Measurements from ENCODE around the gene MAPK13.
"Not testable (repeated sequence)": the region's sequence is repeated elsewhere in the genome, so short reads cannot be mapped to it uniquely, and the experiment has no call there.

Gene MAPK13

GRCh38 chr6:36128793-36129192 is 1.5 kb upstream of the MAPK13 start:
- no peak for DNase-seq

GRCh38 chr6:36129334-36129733 is 979 bp upstream of the MAPK13 start:
- DNase-seq: not testable (repeated sequence)

GRCh38 chr6:36130667-36131510 is 576 bp downstream of the MAPK13 start:
- no peak for DNase-seq

DNA sequence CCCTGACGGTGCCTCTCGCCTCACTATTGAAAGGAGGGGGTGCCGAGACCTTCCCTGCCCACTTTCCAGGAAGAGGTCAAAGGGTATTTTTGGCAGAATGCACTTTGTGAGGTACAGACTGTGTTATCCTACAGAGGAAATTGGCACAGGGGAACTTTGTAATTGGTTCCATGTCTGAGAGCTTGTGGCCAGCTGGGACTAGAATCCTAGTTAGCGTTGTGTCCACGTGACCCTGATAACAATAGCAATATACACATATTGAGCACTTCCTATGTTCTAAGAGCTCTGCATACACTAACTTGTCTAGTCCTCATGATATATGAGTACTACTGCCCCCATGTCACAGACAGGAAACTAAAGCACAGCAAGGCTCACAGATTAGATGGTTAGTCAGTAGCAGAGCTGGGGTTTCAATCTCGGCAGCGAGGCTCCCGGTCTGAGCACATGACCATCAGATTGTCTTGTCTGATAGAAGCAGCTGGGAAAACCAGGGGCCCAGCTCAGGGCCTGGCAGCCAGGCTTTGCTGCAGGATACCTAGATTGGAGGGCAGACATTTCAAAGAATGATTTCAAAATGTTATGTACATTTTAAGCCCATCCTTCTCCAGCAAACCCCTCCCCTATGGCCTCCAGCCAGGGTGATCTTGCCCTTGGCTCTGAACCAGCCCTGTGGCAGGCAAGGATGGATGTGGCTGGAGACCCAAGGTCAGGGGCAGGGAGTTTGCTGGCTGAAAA is 1.4 kb downstream of the MAPK13 start:
- DNase-seq: peak in 1 of 2 experiments; percentile 24

DNA sequence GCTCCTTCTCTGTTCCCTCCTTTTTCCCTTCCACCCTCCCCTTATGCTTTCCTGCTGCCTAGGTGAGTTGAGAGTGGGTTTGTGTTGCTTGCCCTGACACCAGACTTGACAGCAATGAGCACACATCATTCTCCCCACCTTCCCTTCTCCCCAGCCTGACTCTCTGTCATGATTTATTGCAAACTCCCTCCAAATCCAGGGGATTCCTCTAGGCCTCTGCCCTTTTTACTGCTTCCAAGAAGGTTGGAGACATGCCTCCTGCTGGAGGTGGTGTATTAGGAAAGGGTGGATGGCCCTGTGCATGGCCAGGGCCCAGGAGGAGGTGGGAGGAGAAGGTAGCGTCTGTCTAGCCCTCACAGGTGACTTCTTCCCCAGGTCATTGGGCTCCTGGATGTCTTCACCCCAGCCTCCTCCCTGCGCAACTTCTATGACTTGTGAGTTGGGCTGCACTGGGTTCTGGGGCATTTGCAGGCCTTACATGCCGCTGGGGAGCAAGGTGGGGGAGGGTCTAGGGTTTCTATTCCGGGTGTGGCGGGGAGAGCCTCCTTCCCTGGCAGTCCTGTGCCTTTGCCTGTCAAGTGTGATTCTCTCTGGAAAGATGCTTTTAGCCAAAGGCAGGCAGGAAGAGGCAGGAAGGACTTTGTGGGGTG is 2.1 kb downstream of the MAPK13 start:
- DNase-seq: no peak

- DNase-seq: no peak
These were observed 2.8 kb downstream of the MAPK13 start for GRCh38 chr6:36133148-36133547.

GRCh38 chr6:36133912-36134311 is 3.6 kb downstream of the MAPK13 start:
- DNase-seq: no peak

DNA sequence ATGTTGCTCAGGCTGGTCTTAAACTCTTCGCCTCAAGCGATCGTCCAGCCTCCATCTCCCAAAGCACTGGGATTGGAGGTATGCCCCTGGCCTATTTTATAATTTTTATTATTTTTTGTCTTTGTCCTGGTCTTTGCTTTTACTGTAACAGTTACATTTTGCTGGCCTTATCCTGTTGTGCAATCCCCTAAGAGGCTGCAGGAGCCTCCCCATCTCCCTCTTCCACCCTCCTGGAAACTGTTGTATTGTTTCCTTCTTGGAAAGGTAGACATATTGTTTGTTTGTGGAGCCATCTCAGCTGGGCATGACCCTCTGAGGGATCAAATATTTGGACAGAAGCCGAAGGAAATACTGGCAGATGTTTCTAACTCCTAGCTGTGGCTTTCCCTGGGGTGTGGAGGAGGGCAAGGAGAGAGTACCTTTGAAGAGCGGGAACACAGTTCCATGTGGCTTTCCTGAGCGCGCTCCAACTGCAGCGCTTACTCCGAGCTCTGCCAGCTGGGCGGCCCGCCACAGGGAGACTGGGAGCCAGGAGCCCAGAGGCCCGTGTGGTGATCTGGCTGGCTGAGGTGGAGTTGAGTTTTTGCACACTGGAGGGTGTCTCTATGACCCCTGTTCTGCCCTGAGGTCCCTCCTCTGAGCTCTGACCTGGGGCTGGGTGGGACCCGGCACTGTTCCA is 4.9 kb downstream of the MAPK13 start:
- no peak for DNase-seq

DNA sequence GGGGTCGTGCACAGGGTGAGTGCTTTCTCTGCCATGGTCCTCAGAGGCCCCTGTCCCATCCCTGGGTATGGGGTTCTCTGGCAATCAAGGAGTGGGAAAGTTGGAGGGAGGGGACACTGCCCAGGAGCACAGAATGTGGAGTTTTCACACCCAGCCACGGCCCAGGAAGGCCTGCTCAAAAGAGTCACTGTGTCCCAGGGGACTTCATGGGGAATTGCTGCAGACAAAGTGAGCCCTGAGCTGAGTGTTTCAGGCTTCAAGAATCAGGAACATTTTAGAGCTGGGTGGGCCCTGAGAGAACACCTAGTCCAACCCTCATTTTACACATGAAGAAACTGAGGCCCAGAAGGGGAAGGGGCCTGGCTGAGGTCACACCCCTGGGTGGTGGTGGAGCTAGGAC is 5.7 kb downstream of the MAPK13 start:
- no peak for DNase-seq

DNA sequence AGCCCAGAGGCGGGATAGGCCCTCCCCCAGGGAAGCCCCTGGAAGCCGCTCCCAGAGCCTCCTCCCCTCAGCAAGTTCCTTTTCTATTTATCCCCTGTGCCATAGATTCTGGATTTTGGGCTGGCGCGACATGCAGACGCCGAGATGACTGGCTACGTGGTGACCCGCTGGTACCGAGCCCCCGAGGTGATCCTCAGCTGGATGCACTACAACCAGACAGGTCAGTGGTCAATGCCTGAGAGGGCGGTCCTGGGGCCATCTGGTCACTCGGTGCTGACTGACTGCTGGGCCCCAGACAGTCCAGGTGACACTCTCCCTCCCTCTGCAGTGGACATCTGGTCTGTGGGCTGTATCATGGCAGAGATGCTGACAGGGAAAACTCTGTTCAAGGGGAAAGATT is 6.2 kb downstream of the MAPK13 start:
- no peak for DNase-seq

GRCh38 chr6:36138667-36139066 is 8.4 kb downstream of the MAPK13 start:
- DNase-seq: no peak

DNA sequence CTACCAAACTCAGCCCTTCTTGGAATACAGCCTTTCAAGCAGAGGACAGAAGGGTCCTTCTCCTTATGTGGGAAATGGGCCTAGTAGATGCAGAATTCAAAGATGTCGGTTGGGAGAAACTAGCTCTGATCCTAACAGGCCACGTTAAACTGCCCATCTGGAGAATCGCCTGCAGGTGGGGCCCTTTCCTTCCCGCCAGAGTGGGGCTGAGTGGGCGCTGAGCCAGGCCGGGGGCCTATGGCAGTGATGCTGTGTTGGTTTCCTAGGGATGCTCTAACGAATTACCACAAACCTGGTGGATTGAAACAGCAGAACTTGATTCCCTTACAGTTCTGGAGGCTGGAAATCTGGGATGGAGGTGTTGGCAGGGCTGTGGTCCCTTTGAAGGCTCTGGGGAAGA is 9.1 kb downstream of the MAPK13 start:
- no peak for DNase-seq

GRCh38 chr6:36139991-36140710 is 9.8 kb downstream of the MAPK13 start:
- no peak for DNase-seq

GRCh38 chr6:36141091-36141490 is 10.8 kb downstream of the MAPK13 start:
- no peak for DNase-seq

- DNase-seq: no peak
These were observed 11.6 kb downstream of the MAPK13 start for GRCh38 chr6:36141961-36142360.

DNA sequence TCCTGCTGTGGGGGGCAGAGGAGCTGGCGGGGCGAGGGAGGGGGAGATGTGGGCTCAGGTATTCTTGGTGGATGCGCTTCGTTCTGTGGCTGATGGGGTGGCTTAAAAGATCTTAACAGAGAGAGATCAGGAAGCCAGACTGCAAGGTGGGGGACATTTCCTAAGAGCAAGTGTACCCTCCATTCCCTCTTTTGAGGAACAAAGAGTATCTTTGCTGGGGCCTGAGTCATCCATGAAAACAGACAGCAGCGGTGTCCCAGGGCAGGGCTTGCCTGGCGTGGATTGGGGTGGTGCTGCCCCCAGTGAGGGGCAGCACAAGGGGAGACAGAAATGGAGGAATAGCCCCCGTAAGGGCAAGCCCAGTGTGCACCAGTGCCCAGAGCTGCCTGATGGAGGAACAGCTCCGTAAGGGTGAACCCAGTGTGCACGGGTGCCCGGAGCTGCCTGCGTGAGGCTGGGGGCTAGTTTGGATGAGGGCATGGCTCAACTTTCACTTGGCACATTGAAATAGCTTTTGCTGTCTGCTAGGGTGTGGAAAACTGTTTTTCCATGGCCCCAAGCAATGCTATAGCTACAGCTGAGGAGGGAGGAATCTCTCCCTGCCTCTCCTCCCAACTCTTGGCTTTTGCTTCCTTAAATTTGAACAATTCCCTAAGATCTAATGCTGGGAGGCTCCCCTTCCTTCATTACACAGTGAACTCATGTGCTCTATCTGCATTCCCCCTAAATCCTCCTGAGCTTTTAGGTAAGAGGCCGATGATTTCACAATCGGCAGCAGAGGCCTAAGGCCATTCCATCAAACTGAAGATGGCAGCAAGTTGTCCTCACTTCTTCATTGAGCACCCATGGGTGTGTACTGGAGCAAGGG is 12.9 kb downstream of the MAPK13 start:
- no peak for DNase-seq

- no peak for DNase-seq
These were observed 15.2 kb downstream of the MAPK13 start for GRCh38 chr6:36145495-36145894.

DNA sequence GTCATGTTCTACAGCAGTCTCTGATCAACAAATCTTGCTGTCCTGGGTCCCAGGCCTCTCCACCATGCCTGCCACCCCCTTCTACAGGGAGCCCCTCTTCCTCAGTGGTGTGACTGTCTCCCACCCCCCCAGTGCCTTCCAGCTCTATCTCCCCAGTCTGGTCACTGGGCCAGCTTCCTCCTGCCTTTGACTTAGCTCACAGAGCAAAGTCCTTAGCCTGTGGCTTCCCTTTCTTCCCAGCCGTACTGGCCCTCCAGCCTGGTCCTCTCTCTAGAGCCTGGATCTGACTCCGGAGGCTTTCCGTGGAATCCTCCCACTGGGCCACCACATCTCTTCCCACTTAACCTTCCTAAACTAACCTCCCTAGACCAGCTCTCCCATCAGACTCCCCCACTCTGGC is 17.0 kb downstream of the MAPK13 start:
- no peak for DNase-seq

DNA sequence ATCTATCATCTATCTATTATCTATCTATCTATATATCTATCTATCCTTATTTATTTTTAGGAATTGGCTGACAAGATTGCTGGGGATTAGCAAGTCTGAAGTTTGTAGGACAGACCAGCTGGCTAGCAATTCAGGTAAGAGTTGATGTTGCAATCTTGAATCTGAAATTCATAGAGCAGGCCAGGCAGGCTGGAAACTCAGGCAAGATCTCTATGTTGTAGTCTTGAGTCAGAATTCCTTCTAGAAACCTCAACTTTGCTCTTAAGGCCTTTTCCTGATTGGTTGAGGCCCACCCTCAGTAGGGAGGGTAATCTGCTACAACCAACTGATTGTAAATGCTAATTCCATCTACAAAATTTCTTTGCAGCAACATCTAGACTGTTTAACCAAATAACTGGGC is 19.2 kb downstream of the MAPK13 start:
- no peak for DNase-seq

- no peak for DNase-seq
These were observed 20.0 kb downstream of the MAPK13 start for GRCh38 chr6:36150283-36150682.

GRCh38 chr6:36154286-36154685 is 24.0 kb downstream of the MAPK13 start:
- no peak for DNase-seq

DNA sequence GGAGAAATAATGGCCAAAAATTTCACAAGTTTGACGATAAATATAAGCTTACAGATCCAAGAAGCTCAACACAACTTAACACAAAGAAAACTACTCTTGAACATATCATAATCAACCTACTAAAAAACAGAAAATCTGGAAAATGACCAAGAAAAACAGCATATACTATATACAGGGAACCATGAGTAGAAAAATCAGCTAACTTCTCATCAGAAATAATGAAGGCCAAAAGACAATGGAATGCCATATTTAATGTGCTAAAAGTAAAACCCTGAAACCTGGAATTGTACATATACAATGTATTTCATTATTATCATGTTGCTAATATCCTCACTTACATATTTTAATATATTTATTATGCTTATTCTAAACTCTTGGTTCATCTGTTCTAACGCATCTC is 25.3 kb downstream of the MAPK13 start:
- DNase-seq: no peak
